GM23338 (cell line): Measurements from ENCODE around the gene TMEM175. TPM values are rescaled to one million over a fixed set of nuclear protein-coding genes. Genes with fewer than 3 reads are reported as not detected.

Source experiments
- ATAC-seq: fragments of 200-7000 bp; cut with Tn5 transposase; 3 replicates; pipeline ENCODE4 v1.9.1; 2020
- DNase-seq: peaks from one replicate; pipeline ENCODE4 v3.0.0-alpha.2; 2015; ENCODE audit warnings: low spot score
- H2AFZ ChIP-seq: fragments of 200-600 bp; sonication (generic); 2 replicates; pipeline ENCODE4 v1.8.0; 2016; ENCODE audit warnings: antibody characterized with exemption, mild to moderate bottlenecking, moderate library complexity
- H3F3A ChIP-seq: fragments of 200-600 bp; sonication (generic); replicated peaks from 2 replicates; pipeline ENCODE4 v1.8.0; 2017; ENCODE audit warnings: antibody characterized with exemption, mixed run types, low read depth
- H3K27ac ChIP-seq: fragments of 200-600 bp; sonication (generic); 2 replicates; pipeline ENCODE4 v1.6.1; 2016; ENCODE audit warnings: low read depth
- H3K27me3 ChIP-seq: fragments of 200-600 bp; sonication (generic); 2 replicates; pipeline ENCODE4 v1.8.0; 2016; ENCODE audit warnings: mild to moderate bottlenecking, mixed run types, moderate library complexity; ENCODE audit not compliant: insufficient read depth
- H3K36me3 ChIP-seq: fragments of 200-600 bp; sonication (generic); 2 replicates; pipeline ENCODE4 v1.8.0; 2016; ENCODE audit warnings: mild to moderate bottlenecking; ENCODE audit not compliant: insufficient read depth
- H3K4me1 ChIP-seq: fragments of 200-600 bp; sonication (generic); 2 replicates; pipeline ENCODE4 v1.8.0; 2016; ENCODE audit warnings: mild to moderate bottlenecking, moderate library complexity; ENCODE audit not compliant: insufficient read depth
- H3K4me2 ChIP-seq: fragments of 200-600 bp; sonication (generic); 2 replicates; pipeline ENCODE4 v1.7.1; 2017; ENCODE audit warnings: mixed run types
- H3K4me3 ChIP-seq: fragments of 200-600 bp; sonication (generic); 2 replicates; pipeline ENCODE4 v1.6.1; 2016; ENCODE audit warnings: mixed run types
- H3K79me2 ChIP-seq: fragments of 200-600 bp; sonication (generic); replicated peaks from 2 replicates; pipeline ENCODE4 v1.8.0; 2017; ENCODE audit warnings: mild to moderate bottlenecking; ENCODE audit not compliant: insufficient read depth
- H3K9me2 ChIP-seq: fragments of 200-600 bp; sonication (generic); 2 replicates; pipeline ENCODE4 v1.8.0; 2017; ENCODE audit not compliant: insufficient read depth
- H4K20me1 ChIP-seq: fragments of 200-600 bp; sonication (generic); replicated peaks from 2 replicates; pipeline ENCODE4 v1.8.0; 2017; ENCODE audit warnings: mild to moderate bottlenecking; ENCODE audit not compliant: insufficient read depth
- H3K27ac Mint-ChIP-seq: 2 replicates; pipeline ENCODE4 v1.8.0; 2020; ENCODE audit warnings: inconsistent platforms, mild to moderate bottlenecking, moderate library complexity, mixed read lengths
- H3K27me3 Mint-ChIP-seq: 3 replicates; pipeline ENCODE4 v1.8.0; 2022; ENCODE audit warnings: low read depth, mild to moderate bottlenecking, moderate library complexity, mixed read lengths, inconsistent platforms; ENCODE audit not compliant: insufficient read depth, poor library complexity
- H3K36me3 Mint-ChIP-seq: 3 replicates; pipeline ENCODE4 v1.8.0; 2021; ENCODE audit warnings: low read depth, mild to moderate bottlenecking, inconsistent platforms, moderate library complexity, mixed read lengths
- H3K4me1 Mint-ChIP-seq: 3 replicates; pipeline ENCODE4 v1.8.0; 2020; ENCODE audit warnings: mild to moderate bottlenecking, inconsistent platforms, mixed read lengths
- H3K4me3 Mint-ChIP-seq: 3 replicates; pipeline ENCODE4 v1.8.0; 2021; ENCODE audit warnings: moderate library complexity, mild to moderate bottlenecking, inconsistent platforms, mixed read lengths
- H3K9me3 Mint-ChIP-seq: 3 replicates; pipeline ENCODE4 v1.8.0; 2020; ENCODE audit warnings: moderate library complexity, mild to moderate bottlenecking, inconsistent platforms, mixed read lengths
- CREB1 ChIP-seq: fragments of 250-450 bp; sonication (Bioruptor Pico); IDR thresholded peaks from 2 replicates; pipeline ENCODE4 v1.5.0; 2020; ENCODE audit warnings: low read depth, mild to moderate bottlenecking, moderate library complexity
- CTCF ChIP-seq, 2 experiments: fragments of 200-600 bp in 1 of 2; sonication (generic) in 1 of 2; conservative IDR thresholded peaks; 2 replicates each; pipeline versions ENCODE4 v1.5.1 to v1.6.1; 2016 to 2017; ENCODE audit warnings: antibody characterized with exemption in 2 of 2, low read depth in 2 of 2, mild to moderate bottlenecking in 2 of 2, moderate library complexity in 1 of 2
- EZH2 ChIP-seq: fragments of 200-600 bp; sonication (generic); IDR thresholded peaks from one replicate; pipeline ENCODE4 v1.8.0; 2017; ENCODE audit warnings: antibody characterized with exemption, mild to moderate bottlenecking, low read depth; ENCODE audit not compliant: unreplicated experiment
- EZH2phosphoT487 ChIP-seq: fragments of 200-600 bp; sonication (generic); IDR thresholded peaks from one replicate; pipeline ENCODE4 v1.8.1; 2018; ENCODE audit warnings: antibody characterized with exemption; ENCODE audit not compliant: unreplicated experiment
- JUNB ChIP-seq: IDR thresholded peaks from one replicate; pipeline ENCODE4 v1.6.1; 2016; ENCODE audit warnings: antibody characterized with exemption; ENCODE audit not compliant: unreplicated experiment
- NANOG ChIP-seq: IDR thresholded peaks from 2 replicates; pipeline ENCODE4 v1.6.1; 2016; ENCODE audit warnings: antibody characterized with exemption, borderline replicate concordance
- POLR2AphosphoS5 ChIP-seq: IDR thresholded peaks from 2 replicates; pipeline ENCODE4 v1.6.1; 2016; ENCODE audit warnings: antibody characterized with exemption, low read depth
- STAT1 ChIP-seq: IDR thresholded peaks from one replicate; pipeline ENCODE4 v1.6.1; 2016; ENCODE audit warnings: antibody characterized with exemption; ENCODE audit not compliant: unreplicated experiment
- ZNF114 ChIP-seq: fragments of 250-450 bp; sonication (Bioruptor Pico); IDR thresholded peaks from 2 replicates; pipeline ENCODE4 v1.5.0; 2020; ENCODE audit warnings: mild to moderate bottlenecking, moderate library complexity
- ZNF331 ChIP-seq: fragments of 250-450 bp; sonication (Bioruptor Pico); IDR thresholded peaks from 2 replicates; pipeline ENCODE4 v1.5.0; 2020; ENCODE audit warnings: low read depth, mild to moderate bottlenecking, moderate library complexity
- polyA plus RNA-seq: library from polyadenylated mRNA; unstranded; fragments of >200 nt; fragmentation: Nextera tagmentation; extraction: Ambion mirVana; gene quantifications from 2 replicates; pipeline ENCODE4 v1.2.1, GENCODE V29; 2016
- total RNA-seq: library from RNA; depleted of rRNA; stranded (reverse); fragments of >200 nt; shearing (Covaris generic); gene quantifications from 2 replicates; pipeline ENCODE4 v1.2.3, GENCODE V29; 2014
- TF ChIP-seq, protein P1 (sequence below): IDR thresholded peaks from one replicate; pipeline ENCODE4 v1.6.1; 2018; ENCODE audit warnings: antibody characterized with exemption; ENCODE audit not compliant: unreplicated experiment
- TF ChIP-seq, protein P2 (sequence below): IDR thresholded peaks from 2 replicates; pipeline ENCODE4 v1.6.1; 2016; ENCODE audit warnings: antibody characterized with exemption
- TF ChIP-seq, protein P3 (sequence below): fragments of 250-450 bp; sonication (Bioruptor Pico); IDR thresholded peaks from 2 replicates; pipeline ENCODE4 v1.5.0; 2020; ENCODE audit warnings: mild to moderate bottlenecking, moderate library complexity

Gene TMEM175
- total and polyA plus RNA-seq, 2 experiments from 2014 or later, result 8.0 to 11.4 TPM

DNA sequence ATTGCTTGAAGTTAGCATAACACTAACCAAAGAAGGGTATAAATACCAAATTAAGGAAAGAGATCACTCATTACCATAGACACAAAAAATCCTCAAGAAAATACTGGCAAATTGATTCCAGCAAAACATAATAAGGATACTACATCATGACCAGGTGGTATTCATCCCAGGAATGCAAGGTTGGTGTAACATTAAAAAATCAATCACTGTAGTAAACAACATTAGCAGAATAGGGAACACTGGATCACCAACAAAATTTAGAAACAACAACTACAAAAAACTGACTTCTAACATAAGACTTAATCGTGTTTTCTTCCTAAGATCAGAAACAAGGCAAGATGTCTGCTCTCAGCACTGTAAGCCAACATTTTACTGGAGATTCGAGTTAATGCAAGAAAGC, 14.3 kb upstream of the TMEM175 start:
- Histone ChIP-seq H3K79me2 (peaks cover 84% of the 10 kb centered on the region), H3K4me3 (no peak overlapping the region), H3K4me2 (no peak overlapping the region), H3K4me1 (no peaks in the 10 kb centered on the region), H4K20me1 (peaks cover 39% of the 10 kb centered on the region; the same call in 1 of the 2 replicates), H3K27me3 (no peaks in the 10 kb centered on the region), H2AFZ (no peak overlapping the region), H3K27ac (no peak overlapping the region), H3F3A (0 out of 2 replicates have a peak, but pooled peaks cover 3% of the 10 kb centered on the region), H3K9me2 (no peaks in the 10 kb centered on the region), H3K36me3 (no peaks in the 10 kb centered on the region)
- no peaks in the 10 kb centered on the region; the same call in 1 of the 3 replicates for H3K4me1 Mint-ChIP-seq
- H3K9me3 Mint-ChIP-seq, result no peaks in the 10 kb centered on the region
- H3K36me3 Mint-ChIP-seq, result no peaks in the 10 kb centered on the region; the same call in 2 of the 3 replicates
- no peak overlapping the region for H3K4me3 Mint-ChIP-seq
- TF ChIP-seq CTCF (conservative IDR thresholded peaks at IDR 0.05; ENCODE audit: low read depth in 2 of 2), result no peak
- TF ChIP-seq EZH2, result no peak
- TF ChIP-seq, protein P1, sequence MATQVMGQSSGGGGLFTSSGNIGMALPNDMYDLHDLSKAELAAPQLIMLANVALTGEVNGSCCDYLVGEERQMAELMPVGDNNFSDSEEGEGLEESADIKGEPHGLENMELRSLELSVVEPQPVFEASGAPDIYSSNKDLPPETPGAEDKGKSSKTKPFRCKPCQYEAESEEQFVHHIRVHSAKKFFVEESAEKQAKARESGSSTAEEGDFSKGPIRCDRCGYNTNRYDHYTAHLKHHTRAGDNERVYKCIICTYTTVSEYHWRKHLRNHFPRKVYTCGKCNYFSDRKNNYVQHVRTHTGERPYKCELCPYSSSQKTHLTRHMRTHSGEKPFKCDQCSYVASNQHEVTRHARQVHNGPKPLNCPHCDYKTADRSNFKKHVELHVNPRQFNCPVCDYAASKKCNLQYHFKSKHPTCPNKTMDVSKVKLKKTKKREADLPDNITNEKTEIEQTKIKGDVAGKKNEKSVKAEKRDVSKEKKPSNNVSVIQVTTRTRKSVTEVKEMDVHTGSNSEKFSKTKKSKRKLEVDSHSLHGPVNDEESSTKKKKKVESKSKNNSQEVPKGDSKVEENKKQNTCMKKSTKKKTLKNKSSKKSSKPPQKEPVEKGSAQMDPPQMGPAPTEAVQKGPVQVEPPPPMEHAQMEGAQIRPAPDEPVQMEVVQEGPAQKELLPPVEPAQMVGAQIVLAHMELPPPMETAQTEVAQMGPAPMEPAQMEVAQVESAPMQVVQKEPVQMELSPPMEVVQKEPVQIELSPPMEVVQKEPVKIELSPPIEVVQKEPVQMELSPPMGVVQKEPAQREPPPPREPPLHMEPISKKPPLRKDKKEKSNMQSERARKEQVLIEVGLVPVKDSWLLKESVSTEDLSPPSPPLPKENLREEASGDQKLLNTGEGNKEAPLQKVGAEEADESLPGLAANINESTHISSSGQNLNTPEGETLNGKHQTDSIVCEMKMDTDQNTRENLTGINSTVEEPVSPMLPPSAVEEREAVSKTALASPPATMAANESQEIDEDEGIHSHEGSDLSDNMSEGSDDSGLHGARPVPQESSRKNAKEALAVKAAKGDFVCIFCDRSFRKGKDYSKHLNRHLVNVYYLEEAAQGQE, result no peak
- no peak for TF ChIP-seq CREB1 (CRISPR knock-in tag)
- no peak for TF ChIP-seq ZNF331 (CRISPR knock-in tag)
- no peak for TF ChIP-seq EZH2phosphoT487
- TF ChIP-seq, protein P2, sequence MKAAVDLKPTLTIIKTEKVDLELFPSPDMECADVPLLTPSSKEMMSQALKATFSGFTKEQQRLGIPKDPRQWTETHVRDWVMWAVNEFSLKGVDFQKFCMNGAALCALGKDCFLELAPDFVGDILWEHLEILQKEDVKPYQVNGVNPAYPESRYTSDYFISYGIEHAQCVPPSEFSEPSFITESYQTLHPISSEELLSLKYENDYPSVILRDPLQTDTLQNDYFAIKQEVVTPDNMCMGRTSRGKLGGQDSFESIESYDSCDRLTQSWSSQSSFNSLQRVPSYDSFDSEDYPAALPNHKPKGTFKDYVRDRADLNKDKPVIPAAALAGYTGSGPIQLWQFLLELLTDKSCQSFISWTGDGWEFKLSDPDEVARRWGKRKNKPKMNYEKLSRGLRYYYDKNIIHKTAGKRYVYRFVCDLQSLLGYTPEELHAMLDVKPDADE, result no peak
- no peak for TF ChIP-seq NANOG
- TF ChIP-seq POLR2AphosphoS5, result no peak
- no peak for TF ChIP-seq ZNF114
- TF ChIP-seq, protein P3, sequence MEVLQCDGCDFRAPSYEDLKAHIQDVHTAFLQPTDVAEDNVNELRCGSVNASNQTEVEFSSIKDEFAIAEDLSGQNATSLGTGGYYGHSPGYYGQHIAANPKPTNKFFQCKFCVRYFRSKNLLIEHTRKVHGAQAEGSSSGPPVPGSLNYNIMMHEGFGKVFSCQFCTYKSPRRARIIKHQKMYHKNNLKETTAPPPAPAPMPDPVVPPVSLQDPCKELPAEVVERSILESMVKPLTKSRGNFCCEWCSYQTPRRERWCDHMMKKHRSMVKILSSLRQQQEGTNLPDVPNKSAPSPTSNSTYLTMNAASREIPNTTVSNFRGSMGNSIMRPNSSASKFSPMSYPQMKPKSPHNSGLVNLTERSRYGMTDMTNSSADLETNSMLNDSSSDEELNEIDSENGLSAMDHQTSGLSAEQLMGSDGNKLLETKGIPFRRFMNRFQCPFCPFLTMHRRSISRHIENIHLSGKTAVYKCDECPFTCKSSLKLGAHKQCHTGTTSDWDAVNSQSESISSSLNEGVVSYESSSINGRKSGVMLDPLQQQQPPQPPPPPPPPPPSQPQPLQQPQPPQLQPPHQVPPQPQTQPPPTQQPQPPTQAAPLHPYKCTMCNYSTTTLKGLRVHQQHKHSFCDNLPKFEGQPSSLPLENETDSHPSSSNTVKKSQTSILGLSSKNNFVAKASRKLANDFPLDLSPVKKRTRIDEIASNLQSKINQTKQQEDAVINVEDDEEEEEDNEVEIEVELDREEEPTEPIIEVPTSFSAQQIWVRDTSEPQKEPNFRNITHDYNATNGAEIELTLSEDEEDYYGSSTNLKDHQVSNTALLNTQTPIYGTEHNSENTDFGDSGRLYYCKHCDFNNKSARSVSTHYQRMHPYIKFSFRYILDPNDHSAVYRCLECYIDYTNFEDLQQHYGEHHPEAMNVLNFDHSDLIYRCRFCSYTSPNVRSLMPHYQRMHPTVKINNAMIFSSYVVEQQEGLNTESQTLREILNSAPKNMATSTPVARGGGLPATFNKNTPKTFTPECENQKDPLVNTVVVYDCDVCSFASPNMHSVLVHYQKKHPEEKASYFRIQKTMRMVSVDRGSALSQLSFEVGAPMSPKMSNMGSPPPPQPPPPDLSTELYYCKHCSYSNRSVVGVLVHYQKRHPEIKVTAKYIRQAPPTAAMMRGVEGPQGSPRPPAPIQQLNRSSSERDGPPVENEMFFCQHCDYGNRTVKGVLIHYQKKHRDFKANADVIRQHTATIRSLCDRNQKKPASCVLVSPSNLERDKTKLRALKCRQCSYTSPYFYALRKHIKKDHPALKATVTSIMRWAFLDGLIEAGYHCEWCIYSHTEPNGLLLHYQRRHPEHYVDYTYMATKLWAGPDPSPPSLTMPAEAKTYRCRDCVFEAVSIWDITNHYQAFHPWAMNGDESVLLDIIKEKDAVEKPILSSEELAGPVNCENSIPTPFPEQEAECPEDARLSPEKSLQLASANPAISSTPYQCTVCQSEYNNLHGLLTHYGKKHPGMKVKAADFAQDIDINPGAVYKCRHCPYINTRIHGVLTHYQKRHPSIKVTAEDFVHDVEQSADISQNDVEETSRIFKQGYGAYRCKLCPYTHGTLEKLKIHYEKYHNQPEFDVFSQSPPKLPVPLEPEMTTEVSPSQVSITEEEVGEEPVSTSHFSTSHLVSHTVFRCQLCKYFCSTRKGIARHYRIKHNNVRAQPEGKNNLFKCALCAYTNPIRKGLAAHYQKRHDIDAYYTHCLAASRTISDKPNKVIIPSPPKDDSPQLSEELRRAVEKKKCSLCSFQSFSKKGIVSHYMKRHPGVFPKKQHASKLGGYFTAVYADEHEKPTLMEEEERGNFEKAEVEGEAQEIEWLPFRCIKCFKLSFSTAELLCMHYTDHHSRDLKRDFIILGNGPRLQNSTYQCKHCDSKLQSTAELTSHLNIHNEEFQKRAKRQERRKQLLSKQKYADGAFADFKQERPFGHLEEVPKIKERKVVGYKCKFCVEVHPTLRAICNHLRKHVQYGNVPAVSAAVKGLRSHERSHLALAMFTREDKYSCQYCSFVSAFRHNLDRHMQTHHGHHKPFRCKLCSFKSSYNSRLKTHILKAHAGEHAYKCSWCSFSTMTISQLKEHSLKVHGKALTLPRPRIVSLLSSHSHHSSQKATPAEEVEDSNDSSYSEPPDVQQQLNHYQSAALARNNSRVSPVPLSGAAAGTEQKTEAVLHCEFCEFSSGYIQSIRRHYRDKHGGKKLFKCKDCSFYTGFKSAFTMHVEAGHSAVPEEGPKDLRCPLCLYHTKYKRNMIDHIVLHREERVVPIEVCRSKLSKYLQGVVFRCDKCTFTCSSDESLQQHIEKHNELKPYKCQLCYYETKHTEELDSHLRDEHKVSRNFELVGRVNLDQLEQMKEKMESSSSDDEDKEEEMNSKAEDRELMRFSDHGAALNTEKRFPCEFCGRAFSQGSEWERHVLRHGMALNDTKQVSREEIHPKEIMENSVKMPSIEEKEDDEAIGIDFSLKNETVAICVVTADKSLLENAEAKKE (CRISPR knock-in tag), result no peak
- no peak for TF ChIP-seq STAT1
- TF ChIP-seq JUNB, result no peak
- no peak overlapping the region for H3K27ac Mint-ChIP-seq
- DNase-seq (no peak), ATAC-seq (no peak)
- peaks cover 5% of the 10 kb centered on the region for H3K27me3 Mint-ChIP-seq
